ENCODE measurements around the gene ADAM15.

The ADAM15 gene

DNA sequence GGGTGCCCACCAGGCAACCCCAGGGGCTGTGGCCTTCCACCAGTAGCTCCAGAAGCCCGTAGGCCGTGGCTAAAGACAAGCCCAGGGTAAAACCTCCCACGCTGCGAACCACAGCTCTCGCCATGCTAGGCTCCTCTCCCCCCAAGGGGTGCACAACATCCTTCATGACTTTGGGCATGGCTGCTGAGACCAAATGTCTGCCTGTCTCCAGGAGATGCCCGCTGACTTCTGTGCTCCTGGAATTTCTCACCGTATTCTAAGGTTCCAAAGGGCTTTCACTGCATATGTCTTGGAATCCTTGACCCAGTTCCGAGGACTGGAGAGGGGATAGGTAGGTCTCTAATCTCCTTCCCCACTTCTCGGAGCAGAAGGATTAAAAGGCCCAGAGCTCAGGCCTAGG lies 17.6 kb upstream of the ADAM15 start, which contains the start of the genes DCST1 and DCST2:
Gene DCST1 (plus strand): TSS at position 301 of the 400 bp plus-strand sequence. CDS start 213 bp downstream, outside the sequence.
Gene DCST2 (minus strand): TSS at position 258 of the 400 bp plus-strand sequence. CDS start 80 bp downstream, at position 178.
- FAIRE-seq: no peak

- FAIRE-seq: no peak
Observed at GRCh38 chr1:155034318-155035208, 16.6 kb upstream of the ADAM15 start.

- FAIRE-seq: no peak
Observed at GRCh38 chr1:155035936-155036335, 15.2 kb upstream of the ADAM15 start.

GRCh38 chr1:155037043-155037442 lies 14.1 kb upstream of the ADAM15 start:
- no peak for FAIRE-seq

GRCh38 chr1:155037851-155038441 lies 13.2 kb upstream of the ADAM15 start:
- FAIRE-seq: no peak

DNA sequence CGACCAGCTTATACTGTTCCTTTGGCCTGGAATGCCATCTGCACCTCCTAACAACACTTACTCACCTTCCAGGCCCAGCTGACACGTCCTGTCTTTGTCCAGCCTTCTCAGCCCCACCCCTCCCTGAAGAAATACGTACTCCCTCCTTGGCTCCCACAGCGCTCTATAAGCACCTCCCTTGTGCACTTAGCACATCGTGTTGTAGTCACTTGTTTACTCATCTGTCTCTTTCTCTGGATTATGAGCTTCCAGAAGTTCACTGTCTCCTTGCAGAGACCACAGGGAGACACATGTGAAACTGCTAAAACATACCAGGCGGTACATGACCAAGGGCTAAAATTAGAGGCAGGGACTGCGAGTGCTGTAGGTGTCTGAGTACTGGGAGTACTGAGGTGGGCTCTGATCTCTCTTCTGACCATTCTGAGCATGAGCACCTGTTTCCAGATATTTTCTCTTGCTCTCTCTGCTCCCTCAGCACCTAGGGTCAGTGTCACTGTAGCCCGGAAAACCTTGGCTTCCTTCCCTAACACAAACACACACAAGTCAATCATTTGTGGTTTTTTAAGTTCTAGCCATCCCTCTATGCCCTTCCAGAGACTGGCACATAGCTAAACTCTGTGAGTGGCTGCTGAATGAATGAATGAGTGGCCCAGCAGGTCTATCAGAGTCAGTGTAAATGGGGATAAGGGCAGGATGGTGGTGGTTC lies 12.4 kb upstream of the ADAM15 start:
- FAIRE-seq: no peak

DNA sequence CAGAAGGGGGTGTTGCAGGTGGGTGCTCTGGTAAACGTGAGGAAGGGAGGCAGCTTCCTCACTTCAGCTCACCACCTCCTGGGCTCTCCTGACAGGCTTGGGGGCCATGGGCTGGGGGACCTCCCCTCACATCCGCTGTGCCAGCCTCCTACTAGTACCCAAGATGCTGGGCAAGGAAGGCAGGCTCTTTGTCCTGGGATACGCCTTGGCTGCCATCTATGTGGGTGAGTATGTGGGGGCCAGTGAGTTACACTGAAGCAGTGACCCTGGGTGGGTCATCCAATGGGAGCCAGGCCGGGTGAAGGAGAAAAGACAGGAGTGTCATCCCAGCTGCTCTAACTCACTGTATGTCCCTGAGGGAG lies 11.8 kb upstream of the ADAM15 start:
- FAIRE-seq: no peak

DNA sequence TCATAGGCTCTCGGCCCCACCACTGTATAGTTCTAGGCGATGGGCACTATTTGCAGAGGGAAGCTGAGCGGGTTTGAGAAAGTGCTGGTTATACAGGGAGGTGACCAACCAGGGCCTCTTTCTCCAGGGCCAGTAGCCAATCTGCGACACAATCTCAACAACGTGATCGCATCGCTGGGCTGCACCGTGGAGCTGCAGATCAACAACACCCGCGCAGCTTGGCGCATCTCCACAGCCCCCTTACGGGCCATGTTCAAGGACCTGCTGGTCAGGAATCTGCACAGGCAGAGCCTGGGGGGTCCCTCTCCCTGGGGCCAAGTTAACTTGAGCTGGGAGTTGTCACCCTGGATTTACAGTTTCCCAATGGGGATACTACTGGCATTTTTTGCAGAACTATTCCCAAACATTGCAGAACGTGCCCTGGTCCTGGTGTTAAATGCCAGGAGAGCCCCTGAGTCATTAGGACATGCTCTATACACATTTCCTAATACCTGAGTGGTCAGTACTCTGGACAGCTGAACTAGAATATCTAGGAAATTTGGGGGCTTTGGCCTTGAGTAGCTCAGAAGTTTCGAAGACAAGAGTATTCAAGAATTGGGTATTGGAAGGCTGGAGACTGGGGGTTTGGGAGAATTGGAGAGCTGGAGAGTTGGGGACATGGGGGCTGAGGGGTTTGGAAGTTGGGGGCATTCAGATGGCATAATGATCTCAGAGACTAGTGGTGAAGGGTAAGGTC lies 10.6 kb upstream of the ADAM15 start:
- no peak for FAIRE-seq

DNA sequence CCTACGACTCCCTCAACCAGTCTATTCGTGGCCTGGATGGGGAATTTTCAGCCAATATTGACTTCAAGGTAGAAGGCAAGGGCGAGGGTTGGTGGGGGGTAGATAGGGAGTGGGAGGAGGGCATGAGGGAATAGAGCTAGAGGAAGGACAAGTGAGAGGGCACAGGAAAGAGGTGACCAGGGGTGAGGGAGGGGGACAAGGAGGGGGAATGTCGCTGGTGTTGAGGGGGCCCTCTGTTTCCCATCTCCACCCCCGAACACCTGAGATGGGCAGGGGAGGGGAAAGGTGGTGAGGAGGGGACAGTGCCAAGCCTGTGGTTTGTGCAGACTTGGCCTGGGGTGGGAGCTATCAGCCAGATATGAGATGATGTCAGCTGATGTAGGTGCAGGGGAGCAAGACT lies 8.3 kb upstream of the ADAM15 start:
- FAIRE-seq: no peak

GRCh38 chr1:155043301-155043702 lies 7.8 kb upstream of the ADAM15 start:
- FAIRE-seq: no peak

DNA sequence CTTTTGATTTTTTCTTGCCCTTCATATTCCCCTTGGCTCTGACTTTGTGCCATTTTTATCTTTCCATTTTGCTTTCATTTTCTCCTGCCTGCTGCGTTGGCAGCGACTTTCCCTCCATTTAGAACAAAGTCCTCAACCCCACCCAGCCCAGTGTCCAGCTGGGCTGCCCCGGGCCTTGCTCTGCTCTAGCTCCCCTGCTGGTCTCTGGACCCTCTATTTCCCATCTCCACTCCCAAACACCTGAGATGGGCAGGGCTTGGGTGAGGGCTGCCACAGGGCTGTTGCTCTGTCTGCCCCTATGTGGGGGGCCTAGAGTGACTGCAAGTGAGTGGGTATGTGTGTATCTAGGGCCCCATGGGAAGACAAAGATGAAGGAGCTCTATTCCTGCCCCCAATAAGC lies 7.3 kb upstream of the ADAM15 start:
- FAIRE-seq: no peak

DNA sequence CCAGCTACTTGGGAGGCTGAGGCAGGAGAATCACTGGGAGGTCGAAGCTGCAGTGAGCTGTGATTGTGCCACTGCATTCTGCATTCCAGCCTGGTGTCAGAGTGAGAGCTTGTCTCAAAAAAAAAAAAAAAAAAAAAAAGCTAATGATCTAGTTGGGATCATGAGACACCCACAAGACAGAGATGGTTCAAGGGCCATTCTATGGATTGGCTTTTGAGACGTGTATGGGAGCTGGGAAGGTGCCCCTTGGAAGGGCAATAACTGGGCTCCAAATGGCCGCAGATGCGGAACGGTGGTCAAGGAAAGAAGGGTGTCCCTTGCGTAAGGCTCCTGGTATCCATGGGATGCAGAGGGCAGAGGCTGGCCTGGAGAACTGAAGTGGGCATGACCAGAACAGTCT lies 6.8 kb upstream of the ADAM15 start:
- FAIRE-seq: no peak

- peak; percentile 91 for FAIRE-seq
Observed at GRCh38 chr1:155044812-155045657, 6.1 kb upstream of the ADAM15 start.

- FAIRE-seq: no peak
Observed at GRCh38 chr1:155048449-155049334, 2.4 kb upstream of the ADAM15 start.

DNA sequence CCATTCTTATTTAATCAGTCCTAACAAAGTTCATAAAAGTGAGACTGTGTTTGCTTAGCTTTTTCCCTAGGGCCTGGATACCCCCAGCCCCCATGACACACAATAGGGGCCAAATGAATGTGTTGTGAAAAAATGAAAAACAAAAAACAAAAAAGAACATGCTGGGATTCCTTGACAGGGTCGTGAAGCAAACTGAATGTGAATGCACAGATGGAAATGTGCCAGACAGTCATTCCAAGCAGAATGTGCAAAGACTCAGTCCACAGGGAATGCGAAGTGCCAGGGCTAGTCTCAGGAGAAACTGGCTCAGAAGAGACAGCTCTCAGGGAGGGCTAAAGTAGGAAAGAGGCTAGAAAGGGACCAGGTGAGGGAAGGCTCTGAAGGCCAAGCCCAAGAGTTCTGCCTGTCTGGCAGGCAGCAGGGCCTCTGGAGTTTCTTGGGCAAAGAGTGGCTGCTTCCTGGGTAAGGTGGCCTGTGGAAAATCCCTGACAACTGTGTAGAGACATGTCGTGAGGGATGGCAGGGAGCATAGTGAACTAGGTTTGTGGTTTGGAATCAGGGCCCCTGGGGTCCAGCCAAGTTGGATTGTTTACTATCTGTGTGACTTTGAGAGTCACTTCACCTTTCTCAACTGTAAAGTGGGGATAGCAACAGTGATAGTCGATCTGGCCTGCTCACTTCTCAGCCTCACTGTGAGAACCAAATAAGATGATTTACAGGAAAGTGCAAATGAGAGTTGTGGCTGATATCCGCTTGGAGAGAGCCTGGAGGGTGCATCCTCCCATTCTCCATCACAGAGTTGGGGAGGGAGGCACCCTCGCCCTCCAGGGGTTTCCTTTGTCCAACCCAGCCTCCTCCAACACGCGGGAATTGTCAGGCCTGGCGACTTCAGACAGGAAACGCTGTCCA lies 1.2 kb upstream of the ADAM15 start:
- no peak for FAIRE-seq

DNA sequence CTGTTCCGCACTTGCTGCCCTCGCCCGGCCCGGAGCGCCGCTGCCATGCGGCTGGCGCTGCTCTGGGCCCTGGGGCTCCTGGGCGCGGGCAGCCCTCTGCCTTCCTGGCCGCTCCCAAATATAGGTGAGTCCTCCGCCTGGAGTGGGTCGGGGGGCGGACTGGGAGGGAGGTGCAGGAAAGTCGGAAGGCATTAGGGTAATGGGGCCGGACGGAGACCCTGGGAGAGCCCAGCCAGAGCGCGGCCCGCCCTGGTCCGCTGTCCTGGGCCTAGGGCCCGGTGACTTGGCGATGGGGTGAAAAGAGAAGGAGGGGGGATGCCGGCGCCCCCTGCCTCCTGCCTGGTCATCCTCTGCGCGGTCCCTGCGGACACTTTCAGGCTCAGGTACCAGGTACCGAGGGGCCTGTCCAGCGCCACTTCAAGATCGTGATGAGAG lies 243 bp downstream of the ADAM15 start:
- FAIRE-seq: no peak

DNA sequence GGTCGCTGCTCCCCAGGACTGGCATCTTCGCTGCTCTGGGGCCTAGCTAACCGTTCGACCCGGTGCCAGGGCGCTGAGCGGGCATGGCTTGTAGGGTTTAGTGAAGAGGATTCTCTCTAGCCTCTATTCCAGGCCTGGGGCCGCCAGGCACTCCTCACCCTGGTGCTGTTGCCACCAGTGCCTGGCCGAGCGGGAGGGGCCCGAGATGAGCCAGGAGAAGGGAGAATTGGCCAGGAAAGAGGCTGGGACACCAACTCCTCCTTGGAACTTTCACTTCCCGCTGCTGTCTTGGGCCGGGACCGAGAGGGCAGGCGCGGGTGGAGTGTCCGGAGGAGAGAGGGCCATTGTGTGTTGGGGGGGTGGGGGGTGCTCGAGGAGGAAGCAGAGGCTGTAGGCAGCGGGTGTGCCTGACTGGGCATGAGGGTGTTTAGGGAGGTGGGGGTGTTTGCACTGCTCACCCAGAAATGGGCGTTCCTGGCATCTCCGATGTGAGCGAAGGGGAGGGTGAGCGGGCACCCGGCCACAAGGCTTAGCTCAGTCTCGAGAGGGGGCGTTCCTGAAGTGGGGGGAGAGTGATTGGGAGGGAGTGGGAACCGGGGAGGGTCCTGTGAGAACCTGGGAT lies 772 bp downstream of the ADAM15 start:
- no peak for FAIRE-seq

GRCh38 chr1:155052439-155053395 lies 1.6 kb downstream of the ADAM15 start:
- FAIRE-seq: no peak
